Hindlimb muscle (tissue), 1 donor: ENCODE measurements around the gene MGST3. TPM values are rescaled to one million over a fixed set of nuclear protein-coding genes. Genes with fewer than 3 reads are reported as not detected.
"Not testable (repeated sequence)": the region's sequence is repeated elsewhere in the genome, so short reads cannot be mapped to it uniquely, and the experiment has no call there.

Source experiments
- DNase-seq: peaks from one replicate; pipeline ENCODE4 v3.0.0-alpha.2; 2013
- polyA plus RNA-seq: library from polyadenylated mRNA; unstranded; fragments of 120-200 nt; gene quantifications from one replicate; pipeline ENCODE4 v1.2.1, GENCODE V29; 2013; ENCODE audit not compliant: insufficient read length

Gene MGST3
- polyA plus RNA-seq, 1 donor = 152 TPM

DNA sequence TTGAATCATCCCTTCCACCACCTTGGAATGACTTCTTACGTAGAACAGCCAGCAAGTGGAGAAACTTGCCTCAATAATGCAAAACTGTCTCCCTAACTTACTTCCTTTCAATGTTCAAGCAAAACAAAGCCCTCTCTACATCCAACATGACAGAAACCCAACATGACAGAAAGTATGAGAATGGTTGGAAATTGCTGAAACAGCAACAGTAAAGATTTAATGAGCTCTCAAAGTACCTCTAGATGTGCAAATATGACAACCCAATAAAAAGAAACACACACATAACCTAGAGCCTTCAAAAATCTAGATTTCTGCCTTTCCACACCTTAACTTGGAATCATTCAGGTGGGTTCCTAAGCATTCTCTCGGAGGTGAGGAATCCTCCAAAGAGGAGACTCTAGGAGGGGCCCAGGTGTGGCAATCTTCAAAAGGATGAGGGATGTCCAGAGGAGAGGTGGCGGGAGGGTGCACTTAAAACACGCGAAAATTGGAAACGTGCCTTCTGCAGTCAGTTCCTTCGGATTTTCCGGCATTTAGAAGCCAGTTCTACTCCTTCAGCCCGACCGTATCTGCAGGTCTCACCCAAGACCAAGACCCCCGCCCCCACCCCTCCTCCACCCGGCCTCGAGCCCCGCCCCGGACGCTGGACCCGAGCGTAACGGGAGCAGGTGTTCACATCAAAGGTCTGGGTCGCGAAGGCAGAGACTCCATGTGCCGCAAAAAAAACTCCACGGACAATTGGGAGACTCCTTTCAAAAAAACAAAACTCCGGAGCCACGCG, 996 bp upstream of the MGST3 start:
- peak; percentile 6 for DNase-seq

DNA sequence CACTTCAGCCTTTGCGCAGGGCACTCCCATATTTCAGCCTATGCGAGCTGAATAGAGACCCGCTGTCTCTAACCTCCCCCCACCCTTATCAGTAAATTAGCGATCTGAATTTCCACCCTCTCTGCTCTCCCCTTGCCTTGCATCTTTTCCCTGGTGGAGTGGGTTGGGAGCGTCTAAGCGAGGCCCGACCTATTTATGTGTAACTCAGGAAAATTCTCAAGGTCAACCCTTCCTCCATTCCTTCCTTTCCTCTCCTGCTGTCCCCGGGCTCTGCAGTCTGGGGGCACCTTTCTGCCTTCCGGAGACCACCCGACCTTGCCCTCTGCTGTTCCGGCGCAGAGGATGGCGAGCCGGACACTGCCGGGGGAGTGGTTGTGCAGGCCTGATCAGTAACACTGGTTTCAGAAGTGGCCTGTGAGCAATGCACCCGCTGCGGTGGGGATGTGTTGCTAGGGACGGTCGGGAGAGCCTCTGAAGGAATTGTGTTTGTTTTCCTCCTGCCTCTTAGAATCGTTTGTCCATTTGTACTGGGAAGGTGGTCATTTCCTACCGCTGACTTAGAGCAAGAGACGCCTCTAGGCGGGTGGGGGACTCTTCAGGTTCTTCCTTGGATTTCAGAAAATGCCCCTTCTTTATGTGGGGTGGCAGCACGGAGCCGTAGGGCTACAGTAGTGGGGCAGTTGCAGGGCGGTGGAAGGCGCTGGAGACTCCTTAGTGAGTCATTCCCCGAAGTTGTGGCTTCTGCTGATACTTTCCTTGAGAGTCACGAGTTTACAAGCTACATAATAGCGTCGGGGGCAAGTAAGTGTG, 513 bp downstream of the MGST3 start:
- DNase-seq = peak; percentile 45

DNA sequence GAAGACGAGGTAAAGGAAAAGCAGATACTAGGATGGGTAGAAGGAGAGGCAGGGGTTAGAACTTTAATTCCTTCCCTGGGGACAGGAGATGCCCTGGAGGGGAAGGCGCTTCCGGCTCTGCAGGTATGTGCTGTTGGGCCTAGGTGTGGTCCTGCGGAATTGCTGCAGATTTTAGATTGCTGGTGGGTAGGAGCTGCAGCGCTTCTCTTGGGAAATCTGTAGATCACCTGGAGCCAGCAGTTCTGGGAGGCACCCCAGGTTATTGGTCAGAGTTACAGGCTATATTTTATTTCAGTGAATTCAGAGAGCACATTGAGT, 1.1 kb downstream of the MGST3 start:
- DNase-seq = no peak

DNA sequence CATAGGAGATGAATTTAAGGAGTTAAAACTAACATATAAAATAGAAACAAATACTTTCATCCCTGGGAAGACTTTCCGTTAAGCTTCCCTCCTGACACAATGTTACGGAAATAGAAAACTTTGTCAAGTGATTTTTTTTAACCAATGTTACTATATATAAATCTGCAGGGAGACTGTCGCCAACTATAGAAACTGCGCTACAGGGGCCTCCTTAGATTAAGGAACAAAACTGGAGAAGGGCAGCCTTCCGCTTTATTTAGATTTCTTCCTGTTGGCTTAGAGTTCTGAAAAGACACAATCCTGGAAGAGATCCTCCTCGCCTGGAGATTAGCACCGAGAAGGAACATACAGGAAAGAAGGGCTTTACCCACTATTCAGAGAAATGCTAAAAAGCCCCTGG, 1.5 kb downstream of the MGST3 start:
- peak; percentile 28 for DNase-seq

DNA sequence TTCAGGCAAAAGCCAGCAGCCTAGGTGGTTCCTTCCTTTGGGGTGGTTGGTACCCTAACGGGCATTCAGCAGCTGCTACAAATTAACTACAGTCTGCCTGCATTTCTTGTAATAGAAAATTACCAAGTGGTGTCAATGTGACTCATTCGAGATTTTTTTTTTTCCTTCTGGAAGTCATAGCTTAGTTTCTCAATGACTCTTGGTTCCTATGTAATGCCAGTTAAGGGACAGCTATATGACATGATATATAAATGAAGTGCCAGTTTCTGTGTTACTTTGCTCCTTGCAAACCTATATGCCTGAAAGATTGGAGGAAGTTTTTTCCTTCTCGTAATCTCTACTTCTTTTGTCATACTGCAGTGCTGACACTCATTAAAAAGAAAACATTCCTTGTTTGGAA, 2.6 kb downstream of the MGST3 start:
- no peak for DNase-seq

DNA sequence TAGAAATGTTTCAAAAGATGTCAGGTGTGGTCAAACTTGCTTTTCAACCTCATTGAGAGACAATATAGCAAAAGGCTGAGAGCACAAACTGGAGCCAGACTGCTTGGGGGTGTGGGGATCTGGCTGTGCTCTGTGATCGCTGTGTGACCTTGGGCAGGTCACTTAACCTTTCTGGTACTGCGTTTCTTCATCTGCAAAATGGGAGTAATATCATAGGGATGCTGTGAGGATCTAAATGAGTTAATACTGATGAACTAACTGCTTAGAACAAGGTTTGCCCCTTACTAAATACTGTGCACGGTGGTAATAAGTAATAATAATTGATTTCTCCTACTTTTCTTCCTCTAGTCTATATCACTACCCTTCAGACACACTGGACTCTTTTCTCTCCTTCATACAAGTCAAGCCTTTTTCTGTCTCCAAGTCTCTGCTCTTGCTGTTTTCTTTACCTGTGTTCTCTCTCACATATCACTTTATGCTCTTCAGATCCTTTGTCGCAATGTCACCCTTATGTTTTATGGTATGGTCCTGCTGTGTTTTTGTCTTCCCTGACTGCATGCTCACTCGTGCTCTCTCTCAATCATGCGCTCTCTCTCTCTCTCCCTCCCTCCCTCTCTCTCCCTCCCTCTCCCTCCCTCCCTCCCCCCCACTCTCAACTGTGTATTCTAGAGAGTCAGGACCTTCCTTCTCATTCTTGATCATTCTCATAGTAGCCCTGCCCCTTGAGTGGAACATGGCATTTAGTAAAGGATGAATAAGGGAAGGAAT, 3.3 kb downstream of the MGST3 start:
- DNase-seq = no peak

DNA sequence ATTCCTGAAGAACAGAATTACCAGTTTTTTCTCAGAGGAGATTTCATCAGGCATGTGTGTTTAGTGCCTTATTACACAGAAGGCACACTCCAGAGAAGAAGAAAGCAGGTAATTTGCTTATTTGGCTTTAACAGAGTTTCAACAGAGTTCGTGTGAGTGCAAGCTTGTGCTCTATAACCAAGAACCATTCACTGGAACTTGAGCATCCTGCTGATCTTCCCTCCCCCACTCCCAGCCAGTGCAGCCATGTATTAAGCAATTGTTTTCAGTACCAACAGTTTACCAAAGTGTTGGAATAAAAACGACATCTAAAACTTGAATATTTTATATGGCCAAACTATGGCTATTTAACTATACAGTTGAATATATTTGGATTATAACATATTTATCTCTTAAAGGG, 4.3 kb downstream of the MGST3 start:
- no peak for DNase-seq

DNA sequence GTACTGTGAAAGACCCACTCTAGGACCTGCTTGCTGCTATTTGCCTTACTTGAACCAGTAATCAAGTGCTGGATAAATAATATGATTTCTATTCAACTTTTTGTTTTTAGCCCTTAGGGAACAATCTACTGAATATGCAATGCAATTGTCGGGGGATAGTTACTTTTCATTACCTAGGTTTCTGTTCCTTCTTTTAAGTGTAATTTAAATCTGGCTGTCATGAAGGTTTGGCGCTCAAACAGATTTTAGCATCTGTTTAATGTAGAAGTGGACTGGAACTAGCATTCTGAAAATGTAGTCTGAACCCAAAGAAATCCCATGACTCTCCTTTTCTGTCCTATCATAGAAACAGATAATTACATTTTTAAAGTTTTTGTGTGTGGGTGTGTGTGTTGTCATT, 4.8 kb downstream of the MGST3 start:
- no peak for DNase-seq

DNA sequence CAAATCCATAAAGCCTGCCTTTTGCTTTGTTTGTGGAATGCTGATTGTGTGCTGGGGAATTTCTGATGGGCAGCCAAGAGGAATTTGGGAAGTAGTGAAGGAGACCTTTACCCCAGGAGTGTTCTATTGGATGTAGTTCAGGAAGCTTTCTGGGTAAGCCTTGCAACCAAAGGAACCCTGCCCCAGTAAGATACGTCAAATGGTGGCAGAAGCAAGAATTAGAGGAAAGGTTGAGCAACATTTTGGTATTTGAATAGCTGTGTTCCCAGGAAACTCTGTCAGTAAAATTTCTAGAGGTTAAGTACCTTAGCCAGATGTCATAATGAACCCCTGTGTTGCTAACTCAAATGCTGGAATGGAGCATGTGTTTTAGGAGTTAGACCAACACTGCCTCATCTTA, 6.4 kb downstream of the MGST3 start:
- no peak for DNase-seq

DNA sequence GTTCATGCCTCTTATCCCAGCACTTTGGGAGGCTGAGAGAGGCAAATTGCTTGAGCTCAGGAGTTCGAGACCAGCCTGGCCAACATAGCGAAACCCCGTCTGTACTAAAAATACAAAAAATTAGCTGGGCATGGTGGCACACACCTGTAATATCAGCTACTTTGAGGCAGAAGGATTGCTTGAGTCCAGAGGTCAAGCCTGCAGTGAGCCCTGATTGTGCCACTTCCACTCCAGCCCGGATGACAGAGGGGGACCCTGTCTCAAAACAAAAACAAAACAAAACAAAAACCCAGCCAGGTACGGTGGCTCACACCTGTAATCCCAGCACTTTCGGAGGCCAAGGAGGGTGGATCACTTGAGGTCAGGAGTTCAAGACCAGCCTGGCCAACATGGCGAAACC, 7.2 kb downstream of the MGST3 start:
- DNase-seq = not testable (repeated sequence)

DNA sequence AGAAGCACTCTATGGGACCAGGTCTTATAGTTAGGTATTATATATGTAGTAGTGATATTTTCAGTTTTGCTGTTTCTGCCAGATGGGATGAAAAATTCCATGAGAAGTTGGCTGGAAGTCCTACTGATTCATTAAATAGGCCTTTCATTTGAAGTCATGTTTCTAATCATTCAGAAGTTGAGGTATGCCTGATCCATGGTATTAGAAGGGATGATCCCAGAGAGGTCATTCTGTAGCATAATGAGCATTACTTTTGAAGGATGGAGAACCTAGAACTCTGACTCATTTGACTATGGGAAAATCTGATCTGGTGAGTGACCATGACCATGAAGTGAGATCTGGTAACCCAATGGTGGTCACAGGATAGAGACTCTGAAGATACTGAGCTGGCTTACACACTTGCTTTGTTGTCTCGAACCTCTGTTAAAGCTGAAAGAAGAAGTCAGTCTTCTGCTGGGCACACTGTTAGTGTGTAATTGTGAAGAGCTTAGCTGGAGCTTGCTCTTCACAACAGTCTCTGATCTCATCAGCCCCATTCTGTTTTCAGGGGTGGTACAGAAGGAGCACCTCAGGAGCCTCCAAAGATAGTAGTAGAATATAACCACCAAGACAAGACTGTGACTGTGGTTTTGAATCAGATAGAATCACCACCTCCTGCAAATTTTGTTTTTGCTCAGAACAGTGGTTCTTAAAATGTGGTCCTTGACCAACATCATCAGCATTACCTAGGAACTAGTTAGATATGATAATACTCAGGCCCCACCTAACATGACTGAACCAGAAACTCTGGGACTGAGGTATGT, 9.0 kb downstream of the MGST3 start:
- DNase-seq = no peak

DNA sequence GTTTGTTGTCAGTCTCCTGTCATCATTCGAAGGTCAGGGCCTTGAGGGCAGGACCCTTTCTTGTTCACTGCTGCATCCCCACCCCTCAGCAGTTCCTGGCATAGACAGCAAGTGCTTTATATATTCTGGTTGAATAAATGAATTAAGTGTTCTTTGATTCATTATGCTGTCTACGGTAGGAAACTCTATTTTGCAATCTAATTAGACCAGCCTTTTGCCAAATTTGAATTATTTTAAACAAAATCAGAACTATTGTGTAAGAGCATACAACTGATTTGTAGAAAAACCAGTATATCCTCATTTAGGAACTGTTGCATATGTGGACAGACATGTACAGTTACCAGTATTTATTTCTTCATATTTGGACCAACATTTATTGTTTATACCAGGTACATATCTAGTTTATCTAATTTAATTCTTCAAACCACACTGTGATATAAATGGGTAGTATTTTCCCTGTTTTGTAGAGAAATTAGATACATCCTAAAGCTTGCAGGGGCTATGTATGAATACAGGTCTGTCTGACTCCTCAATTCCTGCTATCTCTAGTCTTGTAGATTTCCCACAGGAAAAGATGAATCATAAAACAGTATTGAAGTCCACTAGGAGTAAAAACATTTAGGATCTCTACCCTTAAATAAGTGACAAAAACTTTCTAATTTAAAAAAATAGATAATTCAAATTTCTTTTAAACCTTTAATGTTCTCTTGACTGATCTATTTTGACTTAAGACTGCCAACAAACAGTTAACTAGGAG, 10.4 kb downstream of the MGST3 start:
- no peak for DNase-seq

DNA sequence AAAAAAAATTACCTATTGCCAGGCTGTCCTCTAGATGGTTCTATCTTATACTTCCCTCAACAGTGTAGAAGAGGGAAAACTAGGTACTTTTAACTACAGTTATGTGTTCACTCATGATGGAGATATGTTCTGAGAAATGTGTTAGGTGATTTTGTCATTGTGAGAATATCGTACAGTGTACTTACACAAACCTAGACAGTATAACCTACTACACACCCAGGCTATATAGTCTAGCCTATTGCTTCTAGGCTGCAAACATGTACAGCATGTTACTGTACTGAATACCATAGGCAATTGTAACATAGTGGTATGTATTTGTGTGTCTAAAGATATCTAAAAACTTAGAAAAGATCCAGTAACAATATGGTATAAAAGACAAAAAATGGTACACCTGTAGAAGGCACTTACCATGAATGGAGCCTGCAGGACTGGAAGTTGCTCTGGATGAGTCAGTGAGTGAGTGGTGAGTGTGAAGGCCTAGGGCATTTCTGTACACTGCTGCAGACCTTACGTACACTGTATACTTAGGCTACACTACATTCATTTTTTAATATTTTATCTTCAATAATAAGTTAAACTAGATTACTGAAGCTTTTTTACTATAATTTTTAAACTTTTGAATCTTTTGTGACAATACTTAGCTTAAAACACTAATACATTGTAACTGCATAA, 13.2 kb downstream of the MGST3 start:
- no peak for DNase-seq

DNA sequence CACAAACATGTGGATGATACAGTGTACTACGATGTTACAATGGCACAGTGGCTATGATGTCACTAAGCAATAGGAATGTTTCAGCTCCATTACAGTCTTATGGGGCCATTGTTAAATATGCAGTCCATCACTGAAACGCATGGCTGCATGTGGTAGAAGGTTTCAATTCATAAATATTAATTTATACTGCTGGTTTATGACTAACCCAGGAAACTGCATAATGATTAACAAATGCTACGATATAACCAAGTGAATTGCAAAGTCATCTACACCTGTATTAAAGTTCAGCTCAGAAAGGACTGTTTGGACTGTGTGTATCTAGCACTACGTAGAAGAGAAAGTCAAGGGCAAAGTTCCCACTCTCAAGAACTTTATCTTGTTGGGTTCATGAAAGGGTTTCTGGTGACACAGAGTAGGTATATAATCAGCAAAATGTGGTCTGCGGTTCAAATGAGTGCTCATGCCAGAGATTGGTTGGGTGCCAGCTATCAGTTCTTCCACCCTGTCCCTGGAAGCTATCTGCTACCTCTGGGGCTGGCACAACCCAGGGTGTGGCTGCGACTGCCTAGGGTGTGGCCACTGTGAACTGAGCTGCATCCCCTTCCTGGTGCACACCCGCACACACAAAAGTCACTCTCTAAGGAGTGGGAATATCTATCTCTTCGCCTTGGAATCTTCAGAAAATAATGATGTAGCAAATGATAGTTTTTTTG, 14.8 kb downstream of the MGST3 start:
- DNase-seq = no peak

DNA sequence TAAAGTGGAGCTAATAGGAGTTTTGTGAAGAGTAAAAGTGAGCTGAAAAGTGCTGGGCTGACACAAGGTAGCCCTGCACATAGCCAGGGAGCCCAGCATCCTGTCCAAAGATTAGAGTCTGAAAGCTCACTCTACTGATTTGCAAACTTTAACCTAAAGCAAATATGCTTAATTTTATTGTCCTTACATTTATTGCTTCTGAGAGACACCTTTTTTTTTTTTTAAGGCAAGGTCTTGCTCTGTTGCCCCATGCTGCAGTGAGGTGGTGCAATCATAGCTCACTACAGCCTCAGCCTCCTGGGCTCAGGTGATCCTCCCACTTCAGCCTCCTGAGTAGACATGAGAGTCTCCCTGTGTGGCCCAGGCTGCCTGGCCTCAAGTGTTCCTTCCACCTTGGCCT, 16.5 kb downstream of the MGST3 start:
- DNase-seq = no peak

DNA sequence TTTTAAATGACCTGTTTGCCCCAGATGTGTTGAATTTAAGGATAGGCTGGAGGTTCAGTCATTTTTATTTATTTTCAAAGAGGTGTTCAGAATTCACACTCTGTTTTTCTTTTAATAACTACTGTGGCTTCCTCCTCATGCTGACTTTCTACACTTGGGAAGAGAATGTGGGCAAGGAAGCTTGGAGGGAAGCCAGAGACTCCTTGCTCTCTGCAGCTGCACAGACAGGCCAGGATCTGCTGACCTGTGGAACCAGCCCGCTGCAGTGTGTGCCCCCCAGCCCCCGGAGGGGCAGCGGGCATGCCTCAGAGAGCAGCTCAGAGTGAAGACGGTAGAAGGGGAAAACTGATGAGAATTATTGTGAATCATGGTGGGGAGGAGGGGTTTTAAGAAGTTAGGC, 16.9 kb downstream of the MGST3 start:
- no peak for DNase-seq

DNA sequence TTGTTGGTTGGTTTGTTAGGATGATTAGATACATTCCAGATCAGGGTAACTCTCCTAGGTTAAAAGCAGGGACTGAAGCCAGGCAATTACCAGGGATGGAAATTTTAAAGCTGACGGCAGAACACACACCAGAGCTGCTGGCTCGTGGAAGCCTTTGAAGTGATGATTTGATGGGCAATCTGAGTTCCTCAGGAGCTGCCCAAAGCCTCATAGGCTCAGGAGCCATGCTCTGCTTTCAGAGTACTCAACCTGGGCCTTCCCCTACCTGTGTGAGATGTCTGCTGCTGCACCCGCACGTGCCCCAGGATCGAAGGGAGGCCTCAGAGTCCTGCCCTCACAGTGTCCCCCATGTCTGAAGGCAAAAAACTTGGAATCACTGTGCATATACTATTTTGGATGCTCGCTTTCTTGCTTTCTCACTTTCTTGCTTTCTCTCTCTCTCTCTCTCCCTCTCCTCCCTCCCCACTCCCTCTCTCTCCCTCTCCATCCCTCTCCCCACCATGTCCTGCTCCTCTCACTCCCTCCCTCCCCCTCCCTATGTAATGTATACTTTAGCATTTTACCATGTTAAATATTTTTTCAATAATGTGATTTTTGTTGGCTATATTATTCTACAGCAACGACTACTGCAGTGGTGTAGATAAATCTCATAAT, 18.0 kb downstream of the MGST3 start:
- DNase-seq = no peak

DNA sequence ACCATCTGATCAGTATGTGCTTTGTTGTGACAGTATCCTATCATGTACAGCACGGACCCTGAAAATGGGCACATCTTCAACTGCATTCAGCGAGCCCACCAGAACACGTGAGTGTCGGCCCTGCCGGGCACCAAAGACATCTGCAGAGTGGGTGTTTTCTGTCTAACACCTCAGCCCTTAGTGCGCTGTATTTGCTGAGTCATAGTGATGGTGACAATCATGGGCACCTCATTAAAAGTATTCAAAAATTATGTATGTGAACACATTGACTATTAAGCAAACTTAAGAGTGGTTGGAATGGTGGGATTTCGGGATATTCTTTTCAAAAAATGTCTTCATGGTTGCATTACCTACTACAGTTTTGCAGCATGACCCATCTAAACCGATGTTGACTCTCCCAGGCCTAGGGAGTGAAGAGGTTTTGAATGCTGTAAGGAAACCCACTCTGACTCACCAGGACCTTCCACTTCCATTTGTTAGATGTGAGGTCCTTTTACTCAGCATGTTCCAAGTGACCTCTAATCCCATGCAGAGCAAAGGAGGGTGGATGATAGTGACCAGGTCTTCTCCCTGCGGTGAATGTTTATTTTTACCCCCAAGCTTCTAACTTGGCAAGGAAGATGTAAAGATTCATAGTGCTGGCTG, 20.1 kb downstream of the MGST3 start:
- no peak for DNase-seq

DNA sequence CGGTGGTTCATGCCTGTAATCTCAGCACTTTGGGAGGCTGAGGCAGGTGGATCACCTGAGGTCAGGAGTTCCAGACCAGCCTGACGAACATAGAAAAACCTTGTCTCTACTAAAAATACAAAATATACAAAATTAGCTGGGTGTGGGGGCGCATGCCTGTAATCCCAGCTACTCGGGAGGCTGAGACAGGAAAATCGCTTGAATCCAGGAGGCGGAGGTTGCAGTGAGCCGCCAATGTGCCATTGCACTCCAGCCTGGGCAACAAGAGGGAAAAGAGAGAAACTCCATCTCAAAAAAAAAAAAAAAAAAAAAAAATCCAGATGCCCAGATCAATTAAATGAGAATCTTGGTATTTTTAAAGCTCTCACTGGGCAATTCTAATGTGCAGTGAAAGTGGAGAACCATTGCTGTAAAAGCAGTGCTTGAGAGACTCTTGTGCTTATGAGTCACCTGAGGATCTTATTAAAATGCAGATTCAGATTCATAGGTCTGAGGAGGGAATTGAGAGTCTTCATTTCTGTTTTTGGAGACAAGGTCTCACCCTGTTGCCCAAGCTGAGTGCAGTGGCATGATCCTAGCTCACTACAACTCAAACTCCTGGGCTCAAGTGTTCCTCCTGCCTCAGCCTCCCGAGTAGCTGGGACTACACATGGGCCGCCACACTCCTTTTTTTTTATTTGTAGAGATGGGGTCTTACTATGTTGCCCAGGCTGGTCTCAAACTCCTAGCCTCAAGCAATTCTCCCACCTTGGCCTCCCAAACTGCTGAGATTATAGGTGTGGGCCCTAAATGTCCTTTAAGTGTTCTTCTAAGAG, 27.9 kb downstream of the MGST3 start:
- not testable (repeated sequence) for DNase-seq
